D721Med (cell line): Measurements from ENCODE around the gene IPO4.

Source experiments
- DNase-seq: peaks from one replicate; pipeline ENCODE4 v3.0.0; 2011; ENCODE audit warnings: low spot score; ENCODE audit not compliant: insufficient read length
- FAIRE-seq: peaks from 2 replicates; lab custom pipeline; 2011; peaks lifted over from hg19 to GRCh38; lab: Jason Lieb, UNC
- TF ChIP-seq, protein P1 (sequence below): IDR thresholded peaks from 2 replicates; pipeline ENCODE4 v1.5.1; 2012; ENCODE audit warnings: mild to moderate bottlenecking, control low read depth; ENCODE audit not compliant: insufficient read depth; ENCODE audit errors: missing control alignments

IPO4 gene

DNA sequence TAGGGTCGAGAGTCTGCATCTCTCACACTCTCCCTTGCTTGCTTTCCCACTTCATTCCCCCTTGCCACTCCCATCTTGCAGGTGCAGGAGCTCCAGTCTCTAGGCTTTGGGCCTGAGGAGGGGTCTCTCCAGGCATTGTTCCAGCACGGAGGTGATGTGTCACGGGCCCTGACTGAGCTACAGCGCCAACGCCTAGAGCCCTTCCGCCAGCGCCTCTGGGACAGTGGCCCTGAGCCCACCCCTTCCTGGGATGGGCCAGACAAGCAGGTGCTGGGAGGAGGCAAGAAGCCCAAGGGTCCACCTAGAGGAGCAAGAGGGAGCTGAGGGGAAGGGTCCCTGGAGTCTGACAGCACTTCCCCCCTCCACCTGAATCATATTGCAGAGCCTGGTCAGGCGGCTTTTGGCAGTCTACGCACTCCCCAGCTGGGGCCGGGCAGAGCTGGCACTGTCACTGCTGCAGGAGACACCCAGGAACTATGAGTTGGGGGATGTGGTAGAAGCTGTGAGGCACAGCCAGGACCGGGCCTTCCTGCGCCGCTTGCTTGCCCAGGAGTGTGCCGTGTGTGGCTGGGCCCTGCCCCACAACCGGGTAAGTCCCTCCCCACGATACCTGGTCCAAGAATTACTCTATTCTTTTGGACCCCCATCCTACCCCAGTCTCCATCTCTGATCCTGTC lies 37.1 kb downstream of the IPO4 start:
- no peak for FAIRE-seq
- no peak for DNase-seq
- TF ChIP-seq, protein P1, sequence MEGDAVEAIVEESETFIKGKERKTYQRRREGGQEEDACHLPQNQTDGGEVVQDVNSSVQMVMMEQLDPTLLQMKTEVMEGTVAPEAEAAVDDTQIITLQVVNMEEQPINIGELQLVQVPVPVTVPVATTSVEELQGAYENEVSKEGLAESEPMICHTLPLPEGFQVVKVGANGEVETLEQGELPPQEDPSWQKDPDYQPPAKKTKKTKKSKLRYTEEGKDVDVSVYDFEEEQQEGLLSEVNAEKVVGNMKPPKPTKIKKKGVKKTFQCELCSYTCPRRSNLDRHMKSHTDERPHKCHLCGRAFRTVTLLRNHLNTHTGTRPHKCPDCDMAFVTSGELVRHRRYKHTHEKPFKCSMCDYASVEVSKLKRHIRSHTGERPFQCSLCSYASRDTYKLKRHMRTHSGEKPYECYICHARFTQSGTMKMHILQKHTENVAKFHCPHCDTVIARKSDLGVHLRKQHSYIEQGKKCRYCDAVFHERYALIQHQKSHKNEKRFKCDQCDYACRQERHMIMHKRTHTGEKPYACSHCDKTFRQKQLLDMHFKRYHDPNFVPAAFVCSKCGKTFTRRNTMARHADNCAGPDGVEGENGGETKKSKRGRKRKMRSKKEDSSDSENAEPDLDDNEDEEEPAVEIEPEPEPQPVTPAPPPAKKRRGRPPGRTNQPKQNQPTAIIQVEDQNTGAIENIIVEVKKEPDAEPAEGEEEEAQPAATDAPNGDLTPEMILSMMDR: no peak

DNA sequence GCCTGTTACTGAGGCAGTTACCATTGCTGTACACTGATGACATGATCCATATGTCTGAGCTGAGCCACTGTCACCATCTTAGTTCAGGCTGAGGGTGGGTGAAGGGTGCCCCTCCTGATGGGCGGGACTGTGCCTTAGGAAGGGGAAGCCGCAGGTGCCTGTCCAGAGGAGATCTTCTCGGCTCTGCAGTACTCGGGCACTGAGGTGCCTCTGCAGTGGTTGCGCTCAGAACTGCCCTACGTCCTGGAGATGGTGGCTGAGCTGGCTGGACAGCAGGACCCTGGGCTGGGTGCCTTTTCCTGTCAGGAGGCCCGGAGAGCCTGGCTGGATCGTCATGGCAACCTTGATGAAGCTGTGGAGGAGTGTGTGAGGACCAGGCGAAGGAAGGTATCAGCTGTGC lies 37.6 kb downstream of the IPO4 start:
- TF ChIP-seq, protein P1: no peak
- FAIRE-seq (no peak), DNase-seq (no peak)

DNA sequence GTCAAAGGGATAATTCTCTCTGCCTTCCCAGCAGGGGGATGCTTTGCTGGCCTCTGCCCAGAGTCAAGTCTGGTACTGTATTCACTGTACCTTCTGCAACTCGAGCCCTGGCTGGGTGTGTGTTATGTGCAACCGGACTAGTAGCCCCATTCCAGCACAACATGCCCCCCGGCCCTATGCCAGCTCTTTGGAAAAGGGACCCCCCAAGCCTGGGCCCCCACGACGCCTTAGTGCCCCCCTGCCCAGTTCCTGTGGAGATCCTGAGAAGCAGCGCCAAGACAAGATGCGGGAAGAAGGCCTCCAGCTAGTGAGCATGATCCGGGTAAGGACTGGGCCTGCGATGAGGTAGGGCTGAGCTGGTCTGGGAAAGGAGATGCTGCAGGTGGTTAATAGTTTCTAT lies 38.0 kb downstream of the IPO4 start:
- no peak for FAIRE-seq
- TF ChIP-seq, protein P1: no peak
- DNase-seq: no peak

DNA sequence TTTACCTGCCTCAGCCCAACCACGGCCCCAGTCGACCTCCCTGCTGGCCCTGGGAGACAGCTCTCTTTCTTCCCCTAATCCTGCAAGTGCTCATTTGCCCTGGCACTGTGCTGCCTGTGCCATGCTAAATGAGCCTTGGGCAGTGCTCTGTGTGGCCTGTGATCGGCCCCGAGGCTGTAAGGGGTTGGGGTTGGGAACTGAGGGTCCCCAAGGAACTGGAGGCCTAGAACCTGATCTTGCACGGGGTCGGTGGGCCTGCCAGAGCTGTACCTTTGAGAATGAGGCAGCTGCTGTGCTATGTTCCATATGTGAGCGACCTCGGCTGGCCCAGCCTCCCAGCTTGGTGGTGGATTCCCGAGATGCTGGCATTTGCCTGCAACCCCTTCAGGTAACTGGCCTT lies 38.6 kb downstream of the IPO4 start:
- TF ChIP-seq, protein P1: no peak
- DNase-seq (no peak), FAIRE-seq (no peak)

DNA sequence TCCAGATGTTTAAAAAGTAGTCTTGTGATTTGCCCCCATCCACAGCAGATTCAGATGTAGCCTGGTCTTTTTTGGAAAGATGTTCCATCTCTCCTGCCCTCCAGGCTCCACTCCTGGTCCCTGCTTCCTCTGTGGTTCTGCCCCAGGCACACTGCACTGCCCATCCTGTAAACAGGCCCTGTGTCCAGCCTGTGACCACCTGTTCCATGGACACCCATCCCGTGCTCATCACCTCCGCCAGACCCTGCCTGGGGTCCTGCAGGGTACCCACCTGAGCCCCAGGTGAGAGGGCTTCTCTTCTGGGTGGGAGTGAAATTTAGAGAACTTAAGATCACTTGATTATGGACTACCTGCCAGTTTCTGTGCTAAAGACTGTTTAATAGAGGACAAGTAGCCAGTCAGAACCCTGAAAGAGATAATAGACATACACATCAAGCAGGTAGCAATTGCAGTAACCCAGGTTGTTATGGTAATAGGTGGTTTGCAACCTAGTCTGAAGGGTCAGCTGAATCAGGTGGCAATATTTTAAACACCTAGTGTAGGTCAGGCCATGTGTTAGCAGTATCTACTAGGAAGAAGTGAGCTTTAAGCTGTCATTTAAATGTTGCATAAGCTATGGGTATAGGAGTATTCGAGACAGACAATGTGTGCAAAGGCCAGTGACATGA lies 39.2 kb downstream of the IPO4 start:
- FAIRE-seq (no peak), DNase-seq (no peak)
- TF ChIP-seq, protein P1: no peak

DNA sequence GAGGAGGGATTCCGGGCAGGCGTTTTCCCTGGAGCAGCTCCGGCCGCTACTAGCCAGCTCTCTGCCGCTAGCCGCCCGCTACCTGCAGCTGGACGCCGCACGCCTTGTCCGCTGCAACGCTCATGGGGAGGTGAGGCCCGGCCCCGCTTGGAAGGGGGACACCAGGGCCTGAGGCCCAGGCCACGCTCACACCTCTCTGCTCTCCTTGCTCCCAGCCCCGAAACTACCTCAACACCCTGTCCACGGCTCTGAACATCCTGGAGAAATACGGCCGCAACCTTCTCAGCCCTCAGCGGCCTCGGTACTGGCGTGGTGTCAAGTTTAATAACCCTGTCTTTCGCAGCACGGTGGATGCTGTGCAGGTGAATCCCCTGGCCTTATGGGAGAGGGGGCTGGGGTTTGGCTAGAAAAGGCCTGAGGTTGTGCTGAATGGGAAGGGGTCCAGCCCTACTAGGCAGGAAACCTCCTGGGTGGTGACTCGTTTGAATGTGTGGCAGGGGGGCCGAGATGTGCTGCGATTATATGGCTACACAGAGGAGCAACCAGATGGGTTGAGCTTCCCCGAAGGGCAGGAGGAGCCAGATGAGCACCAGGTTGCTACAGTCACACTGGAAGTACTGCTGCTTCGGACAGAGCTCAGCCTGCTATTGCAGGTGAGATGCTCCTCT lies 40.7 kb downstream of the IPO4 start:
- DNase-seq: no peak
- TF ChIP-seq, protein P1: no peak
- no peak for FAIRE-seq
